Measurements from ENCODE around the gene ZNF362.

GRCh38 chr1:33267468-33268205 is 11.3 kb downstream of the ZNF362 start:
- no peak for TF ChIP-seq POLR2A (IDR thresholded peaks at IDR 0.05)
- TF ChIP-seq CTCF (IDR thresholded peaks at IDR 0.05): no peak
